Mesodermal cell (in vitro differentiated cells): ENCODE results near the gene PDXK.

ENCODE experiments used
- H3K27ac ChIP-seq: 2 replicates; pipeline ENCODE4 v1.7.0; 2013; ENCODE audit warnings: mild to moderate bottlenecking, low read depth, low read length, moderate library complexity; ENCODE audit not compliant: severe bottlenecking
- H3K36me3 ChIP-seq: 2 replicates; pipeline ENCODE4 v1.7.1; 2013; ENCODE audit warnings: mild to moderate bottlenecking, low read length, moderate library complexity; ENCODE audit not compliant: control insufficient read depth, insufficient read depth
- H3K4me1 ChIP-seq: one replicate; pipeline ENCODE4 v1.7.1; 2013; ENCODE audit warnings: mild to moderate bottlenecking, low read length; ENCODE audit not compliant: insufficient read depth, control insufficient read depth, poor library complexity, severe bottlenecking
- H3K4me3 ChIP-seq: 2 replicates; pipeline ENCODE4 v1.7.0; 2013; ENCODE audit warnings: low read length, control low read depth, mild to moderate bottlenecking; ENCODE audit not compliant: insufficient read depth, poor library complexity, severe bottlenecking; ENCODE audit errors: extremely low read depth
- H3K9me3 ChIP-seq: 2 replicates; pipeline ENCODE4 v1.7.1; 2013; ENCODE audit warnings: mild to moderate bottlenecking, low read length, moderate library complexity; ENCODE audit not compliant: control insufficient read depth
- WGBS, 2 experiments: methylation state at CpG; one replicate each; pipeline ENCODE4 v1.1.5; 2013; ENCODE audit warnings: missing lambda C conversion rate in 2 of 2; ENCODE audit not compliant: insufficient coverage in 2 of 2; 5-methylcytosine and 5-hydroxymethylcytosine counted together

Gene PDXK

DNA sequence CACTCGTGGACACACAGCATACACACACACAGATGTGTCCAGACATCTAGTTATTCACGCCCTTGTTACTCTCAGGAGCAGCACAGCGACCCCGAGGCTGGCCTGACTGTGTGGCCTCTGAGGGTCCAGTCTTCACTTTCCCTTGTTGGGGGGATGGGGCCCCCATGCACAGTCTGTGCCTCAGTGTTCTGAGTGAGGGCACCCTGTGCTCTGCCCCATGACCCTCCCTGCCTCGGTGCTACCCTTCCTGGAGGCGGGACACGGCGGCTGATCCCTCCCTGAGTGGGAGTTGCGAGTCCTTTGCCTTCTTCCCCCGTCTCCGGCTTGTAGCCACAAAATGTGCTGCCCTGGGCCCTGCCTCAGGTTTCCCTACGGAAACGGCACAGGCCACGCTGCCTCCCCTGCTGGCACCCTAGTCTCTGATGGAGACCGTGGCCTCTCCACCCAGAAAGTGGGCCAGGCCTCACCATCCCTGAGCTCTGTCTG, 48.6 kb downstream of the PDXK start:
- Histone ChIP-seq H3K4me1 (peaks cover 17% of the 10 kb centered on the region), H3K36me3 (peaks cover 12% of the 10 kb centered on the region), H3K4me3 (no peak overlapping the region), H3K27ac (peak overlapping the region; percentile 80), H3K9me3 (peaks cover 7% of the 10 kb centered on the region)
- WGBS, 2 experiments: 96 to 97% methylated on average over 15 of the region's 15 CpGs

- WGBS, 2 experiments: 77 to 86% methylated on average over 21 to 28 of the region's 34 CpGs
These were observed 49.3 kb downstream of the PDXK start for GRCh38 chr21:43767984-43768867.

DNA sequence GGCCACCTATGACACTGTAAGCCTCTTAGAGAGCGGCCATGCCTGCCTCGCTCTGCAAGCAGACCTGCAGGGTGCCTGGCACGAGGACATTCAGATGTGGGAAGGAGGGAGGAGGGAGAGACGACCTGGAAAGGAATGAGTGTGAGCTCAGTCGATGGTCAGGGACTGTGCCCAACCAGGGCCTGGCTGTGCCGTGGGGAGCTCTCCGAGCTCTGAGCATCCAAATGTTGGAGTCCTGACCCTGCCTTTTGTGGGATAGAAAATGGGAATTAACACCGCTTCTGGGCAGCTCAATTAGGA, 49.9 kb downstream of the PDXK start:
- no peaks in the 10 kb centered on the region for H3K9me3 ChIP-seq
- WGBS, 2 experiments: 62 to 70% methylated on average over 5 to 8 of the region's 8 CpGs
- peaks cover 17% of the 10 kb centered on the region for H3K4me1 ChIP-seq
- H3K36me3 ChIP-seq: peaks cover 16% of the 10 kb centered on the region
- peak overlapping the region; percentile 80 for H3K27ac ChIP-seq
- H3K4me3 ChIP-seq: no peak overlapping the region

More at GRCh38 chr21:43767984-43768867, 49.3 kb downstream of the PDXK start:
- peaks cover 12% of the 10 kb centered on the region for H3K36me3 ChIP-seq
- no peak overlapping the region for H3K4me3 ChIP-seq
- peak overlapping the region; percentile 80 for H3K27ac ChIP-seq
- H3K9me3 ChIP-seq: peaks cover 2% of the 10 kb centered on the region
- peaks cover 17% of the 10 kb centered on the region for H3K4me1 ChIP-seq

- Histone ChIP-seq H3K4me1 (peaks cover 17% of the 10 kb centered on the region), H3K27ac (no peak overlapping the region), H3K36me3 (peaks cover 22% of the 10 kb centered on the region), H3K4me3 (no peak overlapping the region), H3K9me3 (no peaks in the 10 kb centered on the region)
- WGBS, 2 experiments: 93 to 96% methylated on average over 9 to 10 of the region's 11 CpGs
These were observed 50.5 kb downstream of the PDXK start for GRCh38 chr21:43769325-43769958.

- H3K4me1 ChIP-seq: peaks cover 20% of the 10 kb centered on the region
- H3K9me3 ChIP-seq: no peaks in the 10 kb centered on the region
- H3K4me3 ChIP-seq: no peak overlapping the region
- WGBS, 2 experiments: 94 to 97% methylated on average over 13 to 16 of the region's 21 CpGs
- no peak overlapping the region for H3K27ac ChIP-seq
- peaks cover 25% of the 10 kb centered on the region for H3K36me3 ChIP-seq
These were observed 51.2 kb downstream of the PDXK start for GRCh38 chr21:43770066-43770655.

DNA sequence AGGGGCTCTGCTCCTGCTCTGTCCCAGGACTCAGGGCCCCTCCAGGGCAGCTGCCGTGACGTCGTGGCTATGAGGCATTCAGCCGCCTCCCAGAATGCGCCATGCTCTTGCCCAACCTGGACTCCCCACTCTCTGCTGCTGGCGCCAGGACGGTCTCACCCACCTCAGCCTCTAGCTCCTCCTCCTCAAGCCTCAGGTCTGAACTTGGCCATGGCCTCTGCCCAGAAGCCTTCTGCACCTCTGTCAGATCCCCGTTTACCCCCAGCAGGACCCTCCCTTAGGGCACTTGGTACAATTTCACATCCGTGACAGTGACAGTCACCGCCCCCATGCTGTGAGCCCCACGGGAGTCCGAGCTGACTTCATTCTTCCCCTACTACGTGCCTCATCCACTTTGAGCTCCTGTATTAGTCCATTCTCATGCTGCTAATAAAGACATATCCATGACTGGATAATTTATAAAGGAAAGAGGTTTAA, 52.3 kb downstream of the PDXK start:
- H3K4me3 ChIP-seq: no peak overlapping the region
- H3K9me3 ChIP-seq: no peaks in the 10 kb centered on the region
- peaks cover 20% of the 10 kb centered on the region for H3K4me1 ChIP-seq
- H3K27ac ChIP-seq: no peak overlapping the region
- 76 to 84% methylated on average over 11 to 13 of the region's 13 CpGs for WGBS, 2 experiments
- H3K36me3 ChIP-seq: peaks cover 25% of the 10 kb centered on the region

DNA sequence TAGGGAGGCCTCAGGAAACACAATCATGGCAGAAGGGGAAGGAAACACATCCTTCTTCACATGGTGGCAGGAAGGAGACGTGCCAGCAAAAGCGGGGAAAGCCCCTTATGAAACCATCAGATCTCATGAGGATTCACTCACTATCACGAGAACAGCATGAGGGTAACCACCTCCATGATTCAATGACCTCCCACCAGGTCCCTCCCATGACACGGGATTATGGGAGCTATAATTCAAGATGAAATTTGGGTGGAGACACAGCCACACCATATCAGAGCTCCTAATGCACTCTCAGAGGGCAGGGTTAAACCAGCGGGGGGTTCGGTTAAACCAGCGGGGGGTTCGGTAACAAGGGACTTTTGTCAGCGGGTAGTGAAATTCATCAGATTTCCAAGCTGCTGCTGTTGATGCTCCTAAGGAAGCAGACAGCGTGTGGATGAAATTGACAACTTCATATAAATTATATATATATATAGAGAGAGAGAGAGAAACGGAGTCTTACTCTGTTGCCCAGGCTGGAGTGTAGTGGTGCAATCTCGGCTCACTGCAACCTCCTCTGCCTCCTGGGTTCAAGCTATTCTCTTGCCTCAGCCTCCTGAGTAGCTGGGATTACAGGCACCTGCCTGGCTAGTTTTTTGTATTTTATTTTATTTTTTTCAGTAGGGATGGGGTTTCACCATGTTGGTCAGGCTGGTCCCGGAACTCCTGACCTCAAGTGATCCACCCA, 52.9 kb downstream of the PDXK start:
- peaks cover 25% of the 10 kb centered on the region for H3K36me3 ChIP-seq
- peaks cover 20% of the 10 kb centered on the region for H3K4me1 ChIP-seq
- no peaks in the 10 kb centered on the region for H3K9me3 ChIP-seq
- WGBS, 2 experiments: 90 to 100% methylated on average over 2 to 8 of the region's 13 CpGs
- H3K27ac ChIP-seq: no peak overlapping the region
- H3K4me3 ChIP-seq: no peak overlapping the region

GRCh38 chr21:43772425-43772821, 53.5 kb downstream of the PDXK start:
- no peak overlapping the region for H3K27ac ChIP-seq
- peaks cover 25% of the 10 kb centered on the region for H3K36me3 ChIP-seq
- H3K4me3 ChIP-seq: no peak overlapping the region
- H3K9me3 ChIP-seq: no peaks in the 10 kb centered on the region
- H3K4me1 ChIP-seq: peaks cover 20% of the 10 kb centered on the region
- 47 to 60% methylated on average over 4 to 5 of the region's 6 CpGs for WGBS, 2 experiments

GRCh38 chr21:43774163-43774562, 55.2 kb downstream of the PDXK start:
- H3K9me3 ChIP-seq: no peaks in the 10 kb centered on the region
- peaks cover 25% of the 10 kb centered on the region for H3K36me3 ChIP-seq
- no peak overlapping the region for H3K27ac ChIP-seq
- H3K4me3 ChIP-seq: no peak overlapping the region
- peaks cover 4% of the 10 kb centered on the region for H3K4me1 ChIP-seq
- WGBS, 2 experiments: 97 to 98% methylated on average over 10 of the region's 10 CpGs

DNA sequence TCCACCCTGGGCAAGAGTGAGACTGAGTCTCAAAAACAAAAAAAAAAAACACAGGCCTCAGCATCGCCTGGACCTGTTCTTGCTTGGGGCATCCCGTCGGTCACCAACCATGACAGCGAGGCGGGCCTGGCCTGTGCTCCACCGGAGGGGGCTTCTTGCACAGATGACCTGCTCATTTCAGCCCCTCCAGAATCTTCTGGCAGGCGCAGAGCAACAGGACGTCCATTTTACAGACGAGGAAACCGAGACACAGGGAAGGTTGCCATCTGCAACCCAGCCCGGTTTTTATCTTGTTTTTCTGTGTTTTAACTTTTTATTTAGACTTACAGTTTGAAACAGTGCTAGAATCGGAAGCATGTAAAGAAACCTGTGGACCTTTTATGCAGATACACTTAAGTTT, 56.3 kb downstream of the PDXK start:
- 80 to 86% methylated on average over 10 to 11 of the region's 12 CpGs for WGBS, 2 experiments

More for the DNA sequence above, 56.3 kb downstream of the PDXK start:
- Histone ChIP-seq H3K4me1 (peaks cover 4% of the 10 kb centered on the region), H3K27ac (no peak overlapping the region), H3K9me3 (no peaks in the 10 kb centered on the region), H3K36me3 (peaks cover 25% of the 10 kb centered on the region), H3K4me3 (peak overlapping the region; percentile 89)
